ENCODE measurements around the gene DSTN. TPM values are rescaled to one million over a fixed set of nuclear protein-coding genes. Genes with fewer than 3 reads are reported as not detected.

DSTN gene
- total RNA-seq, 1 donor from 2014 or later: 20.1 TPM

DNA sequence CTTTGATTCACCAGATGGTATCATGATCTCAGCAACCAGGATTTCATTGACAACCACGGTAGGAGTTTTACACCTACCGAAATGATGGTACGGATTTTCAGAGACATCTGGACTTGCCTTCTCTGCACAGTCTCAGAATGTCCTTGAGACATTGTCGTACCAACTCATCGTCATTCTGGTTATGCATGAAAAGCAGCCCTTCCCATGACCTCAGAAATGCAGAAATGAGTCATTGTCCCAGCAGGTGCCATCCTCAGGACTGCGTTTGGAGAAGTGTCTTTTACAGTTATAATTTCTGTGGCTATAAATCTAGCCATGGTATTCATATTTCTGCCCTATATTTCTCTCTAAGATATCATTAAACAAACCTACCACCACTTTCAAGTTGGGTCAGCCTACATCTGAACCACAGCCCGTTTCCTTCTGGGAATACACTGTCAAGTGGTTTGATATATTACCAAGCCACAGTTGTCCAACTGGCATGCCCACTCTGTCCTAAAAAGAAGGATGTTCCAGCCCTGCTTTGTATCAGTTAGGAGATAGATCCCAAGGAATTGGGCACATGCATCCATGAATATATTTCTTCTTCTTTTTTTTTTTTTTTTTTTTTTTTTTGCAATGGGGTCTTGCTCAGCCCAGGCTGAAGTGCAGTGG lies 31.2 kb upstream of the DSTN start:
- POLR2A ChIA-PET: interaction anchor here (0.6 kb wide), 1 partner anchor 493 kb away, joined by 4 read pairs; no protein-coding TSS in a partner anchor
- H3K27ac Mint-ChIP-seq: no peak overlapping the region
- DNase-seq (no peak), ATAC-seq (ENCODE audit: low read depth) (peak; percentile 79)
- TF ChIP-seq, protein P1, sequence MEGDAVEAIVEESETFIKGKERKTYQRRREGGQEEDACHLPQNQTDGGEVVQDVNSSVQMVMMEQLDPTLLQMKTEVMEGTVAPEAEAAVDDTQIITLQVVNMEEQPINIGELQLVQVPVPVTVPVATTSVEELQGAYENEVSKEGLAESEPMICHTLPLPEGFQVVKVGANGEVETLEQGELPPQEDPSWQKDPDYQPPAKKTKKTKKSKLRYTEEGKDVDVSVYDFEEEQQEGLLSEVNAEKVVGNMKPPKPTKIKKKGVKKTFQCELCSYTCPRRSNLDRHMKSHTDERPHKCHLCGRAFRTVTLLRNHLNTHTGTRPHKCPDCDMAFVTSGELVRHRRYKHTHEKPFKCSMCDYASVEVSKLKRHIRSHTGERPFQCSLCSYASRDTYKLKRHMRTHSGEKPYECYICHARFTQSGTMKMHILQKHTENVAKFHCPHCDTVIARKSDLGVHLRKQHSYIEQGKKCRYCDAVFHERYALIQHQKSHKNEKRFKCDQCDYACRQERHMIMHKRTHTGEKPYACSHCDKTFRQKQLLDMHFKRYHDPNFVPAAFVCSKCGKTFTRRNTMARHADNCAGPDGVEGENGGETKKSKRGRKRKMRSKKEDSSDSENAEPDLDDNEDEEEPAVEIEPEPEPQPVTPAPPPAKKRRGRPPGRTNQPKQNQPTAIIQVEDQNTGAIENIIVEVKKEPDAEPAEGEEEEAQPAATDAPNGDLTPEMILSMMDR (IDR thresholded peaks at IDR 0.05): no peak
- peaks cover 29% of the 10 kb centered on the region for H3K27me3 Mint-ChIP-seq
- no peaks in the 10 kb centered on the region for H3K36me3 Mint-ChIP-seq (ENCODE audit: low read depth)
- intact Hi-C loops (cut with micrococcal nuclease): loop anchor here (1.0 kb wide), 1 partner anchor 31 kb away; no protein-coding TSS in a partner anchor
- peaks cover 5% of the 10 kb centered on the region for H3K4me1 Mint-ChIP-seq
- H3K4me3 Mint-ChIP-seq: no peak overlapping the region
- no peaks in the 10 kb centered on the region for H3K9me3 Mint-ChIP-seq
- CTCF ChIA-PET: interaction anchor here (1.0 to 1.8 kb wide), 3 partner anchors 33 to 400 kb away, joined by 4 to 5 read pairs (median 4); no protein-coding TSS in a partner anchor

- Mint-ChIP-seq H3K36me3 (ENCODE audit: low read depth) (no peaks in the 10 kb centered on the region), H3K9me3 (no peaks in the 10 kb centered on the region), H3K27ac (no peak overlapping the region), H3K27me3 (peaks cover 40% of the 10 kb centered on the region), H3K4me3 (no peak overlapping the region), H3K4me1 (peaks cover 5% of the 10 kb centered on the region)
- TF ChIP-seq, protein P1 (IDR thresholded peaks at IDR 0.05): no peak
- intact Hi-C loops (cut with micrococcal nuclease): no loop called here
- no peak for DNase-seq
- no peak for ATAC-seq (ENCODE audit: low read depth)
- CTCF ChIA-PET: no interaction called here
- POLR2A ChIA-PET: no interaction called here
Measured at GRCh38 chr20:17541596-17541995, 28.3 kb upstream of the DSTN start.

GRCh38 chr20:17541996-17542395 lies 27.9 kb upstream of the DSTN start:
- Mint-ChIP-seq H3K27ac (no peak overlapping the region), H3K27me3 (peaks cover 36% of the 10 kb centered on the region), H3K36me3 (ENCODE audit: low read depth) (no peaks in the 10 kb centered on the region), H3K9me3 (no peaks in the 10 kb centered on the region), H3K4me3 (no peak overlapping the region), H3K4me1 (peaks cover 5% of the 10 kb centered on the region)
- intact Hi-C loops (cut with micrococcal nuclease): no loop called here
- POLR2A ChIA-PET: no interaction called here
- CTCF ChIA-PET: interaction anchor here (1.3 kb wide), 1 partner anchor 397 kb away, joined by 3 read pairs; no protein-coding TSS in a partner anchor
- TF ChIP-seq, protein P1 (IDR thresholded peaks at IDR 0.05): no peak
- DNase-seq: no peak
- no peak for ATAC-seq (ENCODE audit: low read depth)

DNA sequence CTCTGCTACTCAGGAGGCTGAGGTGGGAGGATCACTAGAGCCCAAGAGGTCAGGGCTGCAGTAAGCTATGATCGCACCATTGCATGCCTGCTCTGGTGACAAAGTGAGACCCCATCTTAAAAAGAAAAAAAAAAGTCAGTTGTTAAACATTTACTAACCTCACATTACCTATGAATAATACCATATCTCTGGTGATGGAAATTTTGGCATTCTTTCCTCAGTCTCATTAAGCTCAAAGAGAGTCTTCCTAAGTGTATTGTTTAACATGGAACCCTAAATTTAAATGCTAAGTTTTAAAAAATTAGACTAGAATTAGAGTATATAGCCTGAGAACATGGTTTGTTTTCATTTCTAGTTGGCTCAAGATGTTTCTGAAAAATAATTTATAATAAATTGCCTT lies 27.4 kb upstream of the DSTN start:
- DNase-seq: no peak
- ChIA-PET POLR2A (no interaction called here), CTCF (interaction anchor here (1.3 kb wide), 1 partner anchor 396 kb away, joined by 3 read pairs; no protein-coding TSS in a partner anchor)
- Mint-ChIP-seq H3K9me3 (no peaks in the 10 kb centered on the region), H3K27ac (no peak overlapping the region), H3K27me3 (peaks cover 33% of the 10 kb centered on the region), H3K36me3 (ENCODE audit: low read depth) (no peaks in the 10 kb centered on the region), H3K4me3 (no peak overlapping the region), H3K4me1 (peaks cover 5% of the 10 kb centered on the region)
- TF ChIP-seq, protein P1 (IDR thresholded peaks at IDR 0.05): no peak
- no peak for ATAC-seq (ENCODE audit: low read depth)
- intact Hi-C loops (cut with micrococcal nuclease): no loop called here

GRCh38 chr20:17542993-17543412 lies 26.9 kb upstream of the DSTN start:
- no peak overlapping the region for H3K4me3 Mint-ChIP-seq
- POLR2A ChIA-PET: no interaction called here
- ATAC-seq (ENCODE audit: low read depth): no peak
- no peak for DNase-seq
- peaks cover 5% of the 10 kb centered on the region for H3K4me1 Mint-ChIP-seq
- CTCF ChIA-PET: interaction anchor here (1.0 to 1.3 kb wide), 2 partner anchors 354 to 396 kb away, joined by 3 read pairs; no protein-coding TSS in a partner anchor
- no peak overlapping the region for H3K27ac Mint-ChIP-seq
- peaks cover 30% of the 10 kb centered on the region for H3K27me3 Mint-ChIP-seq
- no peaks in the 10 kb centered on the region for H3K36me3 Mint-ChIP-seq (ENCODE audit: low read depth)
- H3K9me3 Mint-ChIP-seq: no peaks in the 10 kb centered on the region
- TF ChIP-seq, protein P1 (IDR thresholded peaks at IDR 0.05): no peak
- intact Hi-C loops (cut with micrococcal nuclease): no loop called here
